Tibial artery (tissue), 4 donors: ENCODE results near the gene EPG5.
"Not testable (repeated sequence)": the region's sequence is repeated elsewhere in the genome, so short reads cannot be mapped to it uniquely, and the experiment has no call there.

Experiments
- DNase-seq, 2 donors: peaks; one replicate each; pipeline ENCODE4 v3.0.0-alpha.2; 2019
- H3K27ac ChIP-seq, 2 donors: fragments of 200-600 bp; sonication (generic) in 1 of 2; 1 replicate in 1 of 2; 2 replicates in 1 of 2; pipeline ENCODE4 v1.5.1; 2018 to 2019; ENCODE audit warnings: mild to moderate bottlenecking in 1 of 2
- H3K27me3 ChIP-seq, 2 donors: fragments of 200-600 bp; sonication (generic) in 1 of 2; one replicate each; pipeline versions ENCODE4 v1.5.1 to v1.6.0; 2016 to 2019
- H3K36me3 ChIP-seq, 3 donors: fragments of 200-600 bp; sonication (generic) in 2 of 3; one replicate each; pipeline ENCODE4 v1.5.1; 2016 to 2019; ENCODE audit warnings: mild to moderate bottlenecking in 2 of 3
- H3K4me1 ChIP-seq, 4 donors: fragments of 200-600 bp; sonication (generic) in 2 of 4; 1 replicate in 3 of 4; 2 replicates in 1 of 4; pipeline ENCODE4 v1.5.1; 2016 to 2019
- H3K4me3 ChIP-seq, 2 donors: fragments of 200-600 bp; sonication (generic) in 1 of 2; 1 replicate in 1 of 2; 2 replicates in 1 of 2; pipeline ENCODE4 v1.5.1; 2018 to 2019; ENCODE audit warnings: mild to moderate bottlenecking in 2 of 2
- H3K9me3 ChIP-seq, 3 donors: fragments of 200-600 bp; sonication (generic) in 1 of 3; one replicate each; pipeline ENCODE4 v1.5.1; 2016 to 2019
- intact Hi-C: fragments of 100-400 bp; cut with DNase I; formaldehyde crosslinking; loops from one replicate; pipeline ENCODE4 v1.15.0; 2023; ENCODE audit warnings: low total_unique reads
- TF ChIP-seq, protein P1 (sequence below), 2 experiments: fragments of 200-600 bp in 1 of 2; fragments of 450-650 bp in 1 of 2; IDR thresholded peaks; one replicate each; pipeline ENCODE4 v1.5.1; 2017 to 2019; ENCODE audit warnings: antibody characterized with exemption in 2 of 2, mild to moderate bottlenecking in 1 of 2, moderate library complexity in 1 of 2

Gene EPG5

DNA sequence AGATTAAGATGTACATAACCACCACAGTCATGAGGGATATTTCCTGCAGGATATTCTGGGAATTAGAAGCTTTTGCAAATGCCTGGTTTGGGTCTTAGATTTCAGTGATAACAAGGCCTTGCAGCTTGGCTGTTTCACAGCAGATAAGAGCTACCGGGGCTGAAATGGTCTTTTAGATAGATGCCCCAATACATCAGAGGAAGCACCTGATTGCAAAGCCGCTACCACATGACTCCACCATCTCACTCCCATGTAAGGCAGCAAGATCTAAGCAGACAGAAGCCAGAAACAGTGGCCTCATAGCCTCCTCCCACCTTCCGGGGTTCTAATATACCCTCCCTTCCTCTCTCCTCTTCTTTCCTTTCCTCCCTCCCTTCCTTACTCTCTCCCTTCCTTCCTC, 31.1 kb upstream of the EPG5 start:
- intact Hi-C loops: no loop called here
- Histone ChIP-seq H3K36me3 (peaks cover 0 to 26% (median 0%) of the 10 kb centered on the region in 3 donors), H3K4me1 (no peaks in the 10 kb centered on the region), H3K4me3 (no peak overlapping the region), H3K9me3 (no peaks in the 10 kb centered on the region), H3K27ac (no peak overlapping the region), H3K27me3 (no peaks in the 10 kb centered on the region)
- DNase-seq: no peak
- TF ChIP-seq, protein P1, sequence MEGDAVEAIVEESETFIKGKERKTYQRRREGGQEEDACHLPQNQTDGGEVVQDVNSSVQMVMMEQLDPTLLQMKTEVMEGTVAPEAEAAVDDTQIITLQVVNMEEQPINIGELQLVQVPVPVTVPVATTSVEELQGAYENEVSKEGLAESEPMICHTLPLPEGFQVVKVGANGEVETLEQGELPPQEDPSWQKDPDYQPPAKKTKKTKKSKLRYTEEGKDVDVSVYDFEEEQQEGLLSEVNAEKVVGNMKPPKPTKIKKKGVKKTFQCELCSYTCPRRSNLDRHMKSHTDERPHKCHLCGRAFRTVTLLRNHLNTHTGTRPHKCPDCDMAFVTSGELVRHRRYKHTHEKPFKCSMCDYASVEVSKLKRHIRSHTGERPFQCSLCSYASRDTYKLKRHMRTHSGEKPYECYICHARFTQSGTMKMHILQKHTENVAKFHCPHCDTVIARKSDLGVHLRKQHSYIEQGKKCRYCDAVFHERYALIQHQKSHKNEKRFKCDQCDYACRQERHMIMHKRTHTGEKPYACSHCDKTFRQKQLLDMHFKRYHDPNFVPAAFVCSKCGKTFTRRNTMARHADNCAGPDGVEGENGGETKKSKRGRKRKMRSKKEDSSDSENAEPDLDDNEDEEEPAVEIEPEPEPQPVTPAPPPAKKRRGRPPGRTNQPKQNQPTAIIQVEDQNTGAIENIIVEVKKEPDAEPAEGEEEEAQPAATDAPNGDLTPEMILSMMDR (IDR thresholded peaks at IDR 0.05): no peak

DNA sequence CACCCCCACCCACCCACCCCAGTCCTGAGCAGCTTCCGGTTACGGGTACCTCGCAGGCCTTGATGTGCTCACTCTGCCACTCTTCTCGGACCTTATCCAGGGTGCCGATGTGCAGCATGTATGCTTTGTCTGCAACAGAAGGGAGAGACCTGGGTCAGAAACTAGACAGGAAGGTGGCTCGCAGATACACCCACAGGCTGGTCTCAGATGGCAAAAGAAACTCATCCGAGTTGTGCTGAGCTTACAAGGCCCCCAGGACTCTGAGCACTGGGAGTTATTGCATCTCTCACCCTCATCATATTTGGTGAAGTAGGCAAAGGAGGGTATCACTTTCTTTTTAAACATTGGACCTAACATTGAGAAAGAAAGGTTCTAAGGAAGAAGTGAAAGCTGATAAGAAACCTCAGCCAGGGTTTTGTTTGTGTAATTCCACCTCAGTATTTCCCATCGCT, 30.6 kb upstream of the EPG5 start:
- TF ChIP-seq, protein P1 (IDR thresholded peaks at IDR 0.05): no peak
- Histone ChIP-seq H3K27me3 (no peaks in the 10 kb centered on the region), H3K4me1 (no peaks in the 10 kb centered on the region), H3K27ac (no peak overlapping the region), H3K9me3 (no peaks in the 10 kb centered on the region), H3K4me3 (no peak overlapping the region), H3K36me3 (peaks cover 0 to 26% (median 0%) of the 10 kb centered on the region in 3 donors)
- no peak for DNase-seq
- intact Hi-C loops: no loop called here

DNA sequence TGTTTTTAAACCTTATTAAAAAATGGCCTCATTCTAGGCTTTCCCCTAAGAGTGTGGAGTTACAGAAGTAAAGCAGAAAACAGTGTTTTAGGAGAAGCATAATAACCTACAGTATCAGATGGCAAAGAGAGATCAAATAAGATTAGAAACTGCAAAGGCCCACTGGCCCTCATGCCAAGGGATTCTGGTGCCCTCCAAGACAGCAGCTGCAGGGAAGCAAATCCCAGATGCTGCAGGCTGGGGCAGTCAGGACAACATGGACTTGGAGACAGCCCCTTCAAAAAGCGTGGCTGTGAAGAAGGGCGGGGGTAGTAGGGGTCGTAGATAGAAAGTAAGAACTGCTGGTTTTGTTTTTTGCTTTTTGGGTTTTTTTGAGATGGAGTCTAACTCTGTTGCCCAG, 28.3 kb upstream of the EPG5 start:
- Histone ChIP-seq H3K27ac (no peak overlapping the region), H3K9me3 (no peaks in the 10 kb centered on the region), H3K4me1 (no peaks in the 10 kb centered on the region), H3K4me3 (no peak overlapping the region), H3K36me3 (peaks cover 0 to 26% (median 0%) of the 10 kb centered on the region in 3 donors), H3K27me3 (no peaks in the 10 kb centered on the region)
- intact Hi-C loops: no loop called here
- TF ChIP-seq, protein P1 (IDR thresholded peaks at IDR 0.05): no peak
- DNase-seq: no peak

DNA sequence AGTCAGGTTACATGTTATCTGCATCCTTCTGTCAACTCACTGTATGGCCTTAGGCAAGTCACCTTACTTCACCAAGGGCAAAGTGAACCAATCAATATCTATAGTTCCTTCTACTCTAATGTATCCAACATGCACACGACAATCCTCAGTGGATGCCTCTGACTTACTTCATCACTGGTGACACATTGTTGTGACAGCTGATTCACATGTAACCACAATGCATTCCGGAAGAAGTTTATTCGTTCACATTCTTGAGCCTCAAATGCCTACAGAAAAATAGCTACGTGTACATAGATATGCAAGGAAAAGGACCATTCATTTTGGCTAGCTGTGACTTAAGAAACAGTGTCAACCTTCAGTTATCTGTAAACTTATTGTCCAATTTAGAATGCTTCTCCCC, 26.3 kb upstream of the EPG5 start:
- intact Hi-C loops: no loop called here
- Histone ChIP-seq H3K27me3 (no peaks in the 10 kb centered on the region), H3K4me1 (no peaks in the 10 kb centered on the region), H3K27ac (no peak overlapping the region), H3K4me3 (no peak overlapping the region), H3K9me3 (no peaks in the 10 kb centered on the region), H3K36me3 (peaks cover 0 to 28% (median under 1%) of the 10 kb centered on the region in 3 donors)
- DNase-seq: no peak
- TF ChIP-seq, protein P1 (IDR thresholded peaks at IDR 0.05): no peak

DNA sequence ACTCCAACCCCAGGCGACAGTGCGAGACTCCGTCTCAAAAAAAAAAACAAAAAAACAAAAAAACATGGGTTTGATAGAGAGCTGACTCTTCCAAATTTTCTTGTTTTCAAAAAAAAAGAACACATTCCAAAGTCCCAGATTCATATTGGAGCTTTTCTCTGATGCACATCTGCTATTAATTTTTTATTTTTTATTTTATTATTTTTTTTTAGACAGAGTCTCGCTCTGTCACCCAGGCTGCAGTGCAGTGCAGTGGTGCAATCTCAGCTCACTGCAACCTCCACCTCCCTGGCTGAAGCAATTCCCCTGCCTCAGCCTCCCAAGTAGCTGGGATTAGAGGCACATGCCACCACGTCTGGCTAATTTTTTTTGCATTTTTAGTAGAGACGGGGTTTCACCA, 25.4 kb upstream of the EPG5 start:
- H3K36me3 ChIP-seq: peaks cover 0 to 33% (median 10%) of the 10 kb centered on the region in 3 donors
- H3K4me1 ChIP-seq, H3K9me3 ChIP-seq, intact Hi-C loops, DNase-seq, H3K27ac ChIP-seq, H3K27me3 ChIP-seq, H3K4me3 ChIP-seq: not testable (repeated sequence)

DNA sequence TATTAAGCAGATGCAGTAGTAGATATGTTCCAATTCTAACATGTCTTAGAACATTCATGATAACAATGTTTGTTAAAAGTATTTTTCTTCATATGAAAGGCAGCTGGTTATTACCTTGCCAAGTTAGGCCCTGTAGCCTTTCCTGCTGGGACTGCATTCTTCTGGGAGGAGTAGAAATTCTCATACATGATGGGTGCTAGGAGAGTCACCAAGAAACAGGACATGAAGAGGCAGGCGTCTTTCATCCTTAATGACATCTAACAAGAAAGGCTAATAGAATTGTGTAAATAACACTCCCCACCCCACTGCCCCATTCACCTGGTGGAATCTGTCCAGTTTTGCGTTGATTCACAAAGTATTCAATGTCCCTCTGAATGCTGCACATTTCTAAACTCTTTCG, 24.7 kb upstream of the EPG5 start:
- TF ChIP-seq, protein P1 (IDR thresholded peaks at IDR 0.05): no peak
- Histone ChIP-seq H3K27ac (no peak overlapping the region), H3K27me3 (no peaks in the 10 kb centered on the region), H3K4me1 (no peaks in the 10 kb centered on the region), H3K9me3 (no peaks in the 10 kb centered on the region), H3K4me3 (no peak overlapping the region), H3K36me3 (peaks cover 0 to 32% (median 10%) of the 10 kb centered on the region in 3 donors)
- DNase-seq: no peak
- intact Hi-C loops: no loop called here
